ENCODE data around the gene BOD1L2.

DNA sequence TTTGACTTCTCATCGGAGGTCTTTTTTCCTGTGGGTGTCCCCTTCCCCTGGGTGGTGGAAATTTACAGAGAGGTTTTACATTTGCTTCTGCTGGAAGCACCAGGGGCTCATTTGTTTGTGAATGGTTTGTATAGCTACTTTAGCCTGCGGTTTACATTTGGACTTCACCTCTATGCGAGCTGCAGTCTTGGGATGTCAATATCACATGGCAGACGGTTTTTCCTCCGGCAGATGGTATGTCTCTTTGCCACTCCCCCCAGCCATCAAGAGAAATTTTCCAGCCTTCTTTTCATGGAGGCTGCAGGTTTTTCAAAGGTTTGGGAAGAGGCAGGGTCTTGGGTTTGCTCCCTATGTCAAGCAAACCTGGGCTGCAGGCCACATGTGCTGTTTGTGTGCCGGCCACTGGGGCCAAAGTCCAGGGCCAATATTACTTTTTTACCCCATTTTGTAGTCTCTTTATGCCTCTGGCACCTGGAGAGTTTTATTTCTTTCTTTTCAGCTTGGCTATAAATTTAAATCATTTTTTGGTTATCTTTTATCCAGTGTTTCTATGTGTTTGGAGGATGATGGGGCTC lies 23.9 kb upstream of the BOD1L2 start:
- TF ChIP-seq, protein P1, sequence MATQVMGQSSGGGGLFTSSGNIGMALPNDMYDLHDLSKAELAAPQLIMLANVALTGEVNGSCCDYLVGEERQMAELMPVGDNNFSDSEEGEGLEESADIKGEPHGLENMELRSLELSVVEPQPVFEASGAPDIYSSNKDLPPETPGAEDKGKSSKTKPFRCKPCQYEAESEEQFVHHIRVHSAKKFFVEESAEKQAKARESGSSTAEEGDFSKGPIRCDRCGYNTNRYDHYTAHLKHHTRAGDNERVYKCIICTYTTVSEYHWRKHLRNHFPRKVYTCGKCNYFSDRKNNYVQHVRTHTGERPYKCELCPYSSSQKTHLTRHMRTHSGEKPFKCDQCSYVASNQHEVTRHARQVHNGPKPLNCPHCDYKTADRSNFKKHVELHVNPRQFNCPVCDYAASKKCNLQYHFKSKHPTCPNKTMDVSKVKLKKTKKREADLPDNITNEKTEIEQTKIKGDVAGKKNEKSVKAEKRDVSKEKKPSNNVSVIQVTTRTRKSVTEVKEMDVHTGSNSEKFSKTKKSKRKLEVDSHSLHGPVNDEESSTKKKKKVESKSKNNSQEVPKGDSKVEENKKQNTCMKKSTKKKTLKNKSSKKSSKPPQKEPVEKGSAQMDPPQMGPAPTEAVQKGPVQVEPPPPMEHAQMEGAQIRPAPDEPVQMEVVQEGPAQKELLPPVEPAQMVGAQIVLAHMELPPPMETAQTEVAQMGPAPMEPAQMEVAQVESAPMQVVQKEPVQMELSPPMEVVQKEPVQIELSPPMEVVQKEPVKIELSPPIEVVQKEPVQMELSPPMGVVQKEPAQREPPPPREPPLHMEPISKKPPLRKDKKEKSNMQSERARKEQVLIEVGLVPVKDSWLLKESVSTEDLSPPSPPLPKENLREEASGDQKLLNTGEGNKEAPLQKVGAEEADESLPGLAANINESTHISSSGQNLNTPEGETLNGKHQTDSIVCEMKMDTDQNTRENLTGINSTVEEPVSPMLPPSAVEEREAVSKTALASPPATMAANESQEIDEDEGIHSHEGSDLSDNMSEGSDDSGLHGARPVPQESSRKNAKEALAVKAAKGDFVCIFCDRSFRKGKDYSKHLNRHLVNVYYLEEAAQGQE (IDR thresholded peaks at IDR 0.05; ENCODE audit: insufficient replicate concordance, low read depth) = no peak
- TF ChIP-seq GABPA (IDR thresholded peaks at IDR 0.05; ENCODE audit: low read depth) (no peak), POLR2AphosphoS5 (IDR thresholded peaks at IDR 0.05; ENCODE audit: low read depth) (no peak)
- TF ChIP-seq, protein P2, sequence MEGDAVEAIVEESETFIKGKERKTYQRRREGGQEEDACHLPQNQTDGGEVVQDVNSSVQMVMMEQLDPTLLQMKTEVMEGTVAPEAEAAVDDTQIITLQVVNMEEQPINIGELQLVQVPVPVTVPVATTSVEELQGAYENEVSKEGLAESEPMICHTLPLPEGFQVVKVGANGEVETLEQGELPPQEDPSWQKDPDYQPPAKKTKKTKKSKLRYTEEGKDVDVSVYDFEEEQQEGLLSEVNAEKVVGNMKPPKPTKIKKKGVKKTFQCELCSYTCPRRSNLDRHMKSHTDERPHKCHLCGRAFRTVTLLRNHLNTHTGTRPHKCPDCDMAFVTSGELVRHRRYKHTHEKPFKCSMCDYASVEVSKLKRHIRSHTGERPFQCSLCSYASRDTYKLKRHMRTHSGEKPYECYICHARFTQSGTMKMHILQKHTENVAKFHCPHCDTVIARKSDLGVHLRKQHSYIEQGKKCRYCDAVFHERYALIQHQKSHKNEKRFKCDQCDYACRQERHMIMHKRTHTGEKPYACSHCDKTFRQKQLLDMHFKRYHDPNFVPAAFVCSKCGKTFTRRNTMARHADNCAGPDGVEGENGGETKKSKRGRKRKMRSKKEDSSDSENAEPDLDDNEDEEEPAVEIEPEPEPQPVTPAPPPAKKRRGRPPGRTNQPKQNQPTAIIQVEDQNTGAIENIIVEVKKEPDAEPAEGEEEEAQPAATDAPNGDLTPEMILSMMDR (IDR thresholded peaks at IDR 0.05; ENCODE audit: insufficient read depth, low read length) = no peak

Measured in HL-60 (cell line).